Neutrophil (primary cell): ENCODE data around the gene AOPEP.
"Not testable (repeated sequence)": the region's sequence is repeated elsewhere in the genome, so short reads cannot be mapped to it uniquely, and the experiment has no call there.

ENCODE experiments used
- H3K27ac ChIP-seq: fragments of 200-600 bp; sonication (generic); 2 replicates; pipeline ENCODE4 v1.5.1; 2016; ENCODE audit warnings: mild to moderate bottlenecking, moderate library complexity
- H3K27me3 ChIP-seq: fragments of 200-600 bp; sonication (generic); 2 replicates; pipeline ENCODE4 v1.6.0; 2016; ENCODE audit warnings: mild to moderate bottlenecking
- H3K36me3 ChIP-seq: fragments of 200-600 bp; sonication (generic); 2 replicates; pipeline ENCODE4 v1.5.1; 2017
- H3K4me1 ChIP-seq, 2 experiments: fragments of 200-600 bp in 1 of 2; sonication (generic) in 1 of 2; 1 replicate in 1 of 2; 2 replicates in 1 of 2; pipeline versions ENCODE4 v1.5.1 to v1.6.1; 2013 to 2016; ENCODE audit warnings: low read depth in 1 of 2, low read length in 1 of 2, mild to moderate bottlenecking in 1 of 2, moderate library complexity in 1 of 2; ENCODE audit not compliant: control insufficient read depth in 1 of 2, insufficient read depth in 1 of 2
- H3K4me3 ChIP-seq, 2 experiments: fragments of 200-600 bp in 1 of 2; sonication (generic) in 1 of 2; 1 replicate in 1 of 2; 2 replicates in 1 of 2; pipeline ENCODE4 v1.5.1; 2013 to 2016; ENCODE audit warnings: low read depth in 1 of 2, low read length in 1 of 2, mild to moderate bottlenecking in 1 of 2, moderate library complexity in 1 of 2
- H3K9me3 ChIP-seq: fragments of 200-600 bp; sonication (generic); 2 replicates; pipeline ENCODE4 v1.5.1; 2016
- TF ChIP-seq, protein P1 (sequence below): fragments of 200-600 bp; sonication (generic); IDR thresholded peaks from 2 replicates; pipeline ENCODE4 v1.5.1; 2016; ENCODE audit warnings: antibody characterized with exemption

Gene AOPEP

DNA sequence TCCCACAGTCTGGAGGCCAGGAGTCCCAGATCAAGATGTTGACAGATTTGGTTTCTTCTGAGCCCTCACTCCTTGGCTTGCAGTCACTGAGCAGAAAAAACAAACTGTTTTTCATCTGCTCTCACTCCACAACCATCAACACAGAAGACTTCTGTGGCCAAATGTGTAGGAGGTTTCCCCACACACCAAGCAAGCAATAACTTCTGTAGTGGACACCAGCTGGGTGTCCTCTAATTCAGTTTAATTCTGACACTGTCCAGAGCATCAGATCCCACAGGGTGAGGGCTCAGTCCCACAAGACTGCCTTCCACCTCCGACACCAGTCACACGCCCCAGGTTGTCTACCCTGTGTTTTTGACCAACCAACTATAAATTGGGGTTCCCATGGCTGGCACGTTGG lies 209.9 kb downstream of the AOPEP start:
- Histone ChIP-seq H3K27ac (no peak overlapping the region), H3K4me1 (no peaks in the 10 kb centered on the region), H3K36me3 (no peaks in the 10 kb centered on the region), H3K9me3 (no peaks in the 10 kb centered on the region), H3K27me3 (no peaks in the 10 kb centered on the region), H3K4me3 (no peak overlapping the region)
- TF ChIP-seq, protein P1, sequence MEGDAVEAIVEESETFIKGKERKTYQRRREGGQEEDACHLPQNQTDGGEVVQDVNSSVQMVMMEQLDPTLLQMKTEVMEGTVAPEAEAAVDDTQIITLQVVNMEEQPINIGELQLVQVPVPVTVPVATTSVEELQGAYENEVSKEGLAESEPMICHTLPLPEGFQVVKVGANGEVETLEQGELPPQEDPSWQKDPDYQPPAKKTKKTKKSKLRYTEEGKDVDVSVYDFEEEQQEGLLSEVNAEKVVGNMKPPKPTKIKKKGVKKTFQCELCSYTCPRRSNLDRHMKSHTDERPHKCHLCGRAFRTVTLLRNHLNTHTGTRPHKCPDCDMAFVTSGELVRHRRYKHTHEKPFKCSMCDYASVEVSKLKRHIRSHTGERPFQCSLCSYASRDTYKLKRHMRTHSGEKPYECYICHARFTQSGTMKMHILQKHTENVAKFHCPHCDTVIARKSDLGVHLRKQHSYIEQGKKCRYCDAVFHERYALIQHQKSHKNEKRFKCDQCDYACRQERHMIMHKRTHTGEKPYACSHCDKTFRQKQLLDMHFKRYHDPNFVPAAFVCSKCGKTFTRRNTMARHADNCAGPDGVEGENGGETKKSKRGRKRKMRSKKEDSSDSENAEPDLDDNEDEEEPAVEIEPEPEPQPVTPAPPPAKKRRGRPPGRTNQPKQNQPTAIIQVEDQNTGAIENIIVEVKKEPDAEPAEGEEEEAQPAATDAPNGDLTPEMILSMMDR: no peak

DNA sequence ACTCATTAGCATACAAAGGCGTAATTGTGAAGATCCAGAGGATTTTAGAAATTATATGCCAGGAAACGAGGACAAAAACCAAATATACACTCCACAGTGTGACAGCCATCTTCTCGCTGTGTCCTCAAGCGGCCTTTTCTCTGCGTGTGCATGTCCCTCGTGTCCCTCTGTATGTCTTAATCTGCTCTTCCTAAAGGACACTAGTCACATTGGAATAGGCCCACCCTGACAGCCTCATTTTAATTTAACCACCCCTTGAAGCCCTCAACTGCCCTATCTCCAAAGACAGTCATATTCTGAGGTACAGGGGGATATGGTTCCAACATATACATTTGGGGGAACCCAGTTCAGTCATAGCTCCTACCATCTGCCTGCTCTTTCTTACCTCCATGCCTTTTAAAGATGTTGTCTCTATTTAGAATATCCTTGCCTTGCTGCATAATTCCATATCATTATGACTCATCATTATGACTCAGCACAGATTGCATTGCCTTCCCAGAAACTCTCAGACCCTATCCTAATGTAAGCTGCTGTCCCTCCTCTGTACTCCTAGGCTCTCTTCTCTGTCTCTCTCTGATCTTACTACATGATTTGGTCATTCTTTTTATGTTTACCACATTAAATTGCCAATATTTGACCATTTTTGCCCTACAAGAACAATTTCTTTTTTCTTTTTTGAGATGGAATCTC lies 210.9 kb downstream of the AOPEP start:
- H3K27me3 ChIP-seq: no peaks in the 10 kb centered on the region
- H3K9me3 ChIP-seq: no peaks in the 10 kb centered on the region
- H3K36me3 ChIP-seq: no peaks in the 10 kb centered on the region
- H3K4me3 ChIP-seq: no peak overlapping the region
- H3K27ac ChIP-seq: no peak overlapping the region
- TF ChIP-seq, protein P1: no peak
- H3K4me1 ChIP-seq: no peaks in the 10 kb centered on the region

GRCh38 chr9:94938384-94938783 lies 211.9 kb downstream of the AOPEP start:
- no peak overlapping the region for H3K4me3 ChIP-seq
- H3K27ac ChIP-seq: no peak overlapping the region
- no peaks in the 10 kb centered on the region for H3K36me3 ChIP-seq
- H3K27me3 ChIP-seq: no peaks in the 10 kb centered on the region
- TF ChIP-seq, protein P1: no peak
- no peaks in the 10 kb centered on the region for H3K9me3 ChIP-seq
- no peaks in the 10 kb centered on the region for H3K4me1 ChIP-seq

GRCh38 chr9:94940296-94940695 lies 213.8 kb downstream of the AOPEP start:
- not testable (repeated sequence) for H3K27ac ChIP-seq, H3K36me3 ChIP-seq, H3K27me3 ChIP-seq, H3K4me3 ChIP-seq, H3K9me3 ChIP-seq, H3K4me1 ChIP-seq

GRCh38 chr9:94941211-94941875 lies 214.8 kb downstream of the AOPEP start:
- H3K4me3 ChIP-seq: no peak overlapping the region
- TF ChIP-seq, protein P1: no peak
- no peaks in the 10 kb centered on the region for H3K9me3 ChIP-seq
- no peak overlapping the region for H3K27ac ChIP-seq
- H3K27me3 ChIP-seq: no peaks in the 10 kb centered on the region
- no peaks in the 10 kb centered on the region for H3K36me3 ChIP-seq
- no peaks in the 10 kb centered on the region for H3K4me1 ChIP-seq

- Histone ChIP-seq H3K4me3 (no peak overlapping the region), H3K4me1 (no peaks in the 10 kb centered on the region), H3K36me3 (no peaks in the 10 kb centered on the region), H3K27me3 (no peaks in the 10 kb centered on the region), H3K9me3 (no peaks in the 10 kb centered on the region), H3K27ac (no peak overlapping the region)
- TF ChIP-seq, protein P1: no peak
These were observed 218.1 kb downstream of the AOPEP start for GRCh38 chr9:94944626-94945025.
